Neural cell (in vitro differentiated cells): ENCODE results near the gene UTS2. TPM values are rescaled to one million over a fixed set of nuclear protein-coding genes. Genes with fewer than 3 reads are reported as not detected.

Experiments used
- H2AFZ ChIP-seq: fragments of 200-600, 300-800 bp; sonication (generic), shearing (Covaris generic); 2 replicates; pipeline ENCODE4 v1.6.0; 2014; ENCODE audit warnings: low read depth, mild to moderate bottlenecking, antibody characterized with exemption, low read length, moderate library complexity
- H3F3A ChIP-seq: fragments of 200-600 bp; shearing (Covaris generic); 2 replicates; pipeline ENCODE4 v1.6.1; 2016; ENCODE audit warnings: mild to moderate bottlenecking, moderate library complexity, mixed read lengths, antibody characterized with exemption, low read length; ENCODE audit not compliant: insufficient read depth, poor library complexity, severe bottlenecking
- H3K27ac ChIP-seq: fragments of 200-600, 300-800 bp; sonication (generic), shearing (Covaris generic); 2 replicates; pipeline ENCODE4 v1.5.1; 2014; ENCODE audit warnings: mild to moderate bottlenecking, low read length, moderate library complexity
- H3K27me3 ChIP-seq: fragments of 300-800, 200-600 bp; sonication (generic), shearing (Covaris generic); 2 replicates; pipeline ENCODE4 v1.6.0; 2014; ENCODE audit warnings: mild to moderate bottlenecking, low read depth, low read length, moderate library complexity; ENCODE audit not compliant: insufficient read depth
- H3K36me3 ChIP-seq: fragments of 300-800, 200-600 bp; sonication (generic), shearing (Covaris generic); 2 replicates; pipeline ENCODE4 v1.5.1; 2014; ENCODE audit warnings: mild to moderate bottlenecking, antibody characterized with exemption, low read length, moderate library complexity; ENCODE audit not compliant: insufficient read depth
- H3K4me2 ChIP-seq: fragments of 300-800, 200-600 bp; sonication (generic), shearing (Covaris generic); 2 replicates; pipeline ENCODE4 v1.6.0; 2014; ENCODE audit warnings: mild to moderate bottlenecking, low read length
- H3K4me3 ChIP-seq: fragments of 300-800, 200-600 bp; sonication (generic), shearing (Covaris generic); 2 replicates; pipeline ENCODE4 v1.5.1; 2014; ENCODE audit warnings: mild to moderate bottlenecking, low read length, moderate library complexity
- H3K79me2 ChIP-seq: fragments of 200-600 bp; shearing (Covaris generic); replicated peaks from 2 replicates; pipeline ENCODE4 v1.6.0; 2014; ENCODE audit warnings: mild to moderate bottlenecking, low read length, moderate library complexity; ENCODE audit not compliant: insufficient read depth
- H3K9ac ChIP-seq: fragments of 300-800, 200-600 bp; sonication (generic), shearing (Covaris generic); 2 replicates; pipeline ENCODE4 v1.6.1; 2016; ENCODE audit warnings: mild to moderate bottlenecking, low read length, mixed read lengths
- H3K9me2 ChIP-seq: fragments of 200-600 bp; shearing (Covaris generic); 2 replicates; pipeline ENCODE4 v1.6.1; 2016; ENCODE audit warnings: mild to moderate bottlenecking, low read length, mixed read lengths; ENCODE audit not compliant: insufficient read depth
- H3K9me3 ChIP-seq: fragments of 200-600, 300-800 bp; sonication (generic), shearing (Covaris generic); 2 replicates; pipeline ENCODE4 v1.6.1; 2016; ENCODE audit warnings: mild to moderate bottlenecking, mixed run types, low read length, moderate library complexity, mixed read lengths
- H4K20me1 ChIP-seq: fragments of 200-600 bp; shearing (Covaris generic); 2 replicates; pipeline ENCODE4 v1.6.1; 2016; ENCODE audit warnings: mild to moderate bottlenecking, mixed run types; ENCODE audit not compliant: insufficient read depth
- EP300 ChIP-seq: fragments of 450-650 bp; conservative IDR thresholded peaks from 2 replicates; pipeline ENCODE4 v1.6.1; 2014; ENCODE audit warnings: antibody characterized with exemption, mild to moderate bottlenecking, moderate library complexity; ENCODE audit not compliant: poor library complexity, severe bottlenecking
- EZH2 ChIP-seq: fragments of 200-600, 300-800 bp; shearing (Covaris generic), sonication (generic); IDR thresholded peaks from 2 replicates; pipeline ENCODE4 v1.6.1; 2014; ENCODE audit warnings: antibody characterized with exemption, low read length, borderline replicate concordance, mild to moderate bottlenecking; ENCODE audit not compliant: insufficient read depth, poor library complexity, severe bottlenecking
- MXI1 ChIP-seq: fragments of 450-650 bp; conservative IDR thresholded peaks from 2 replicates; pipeline ENCODE4 v1.6.1; 2014; ENCODE audit warnings: antibody characterized with exemption, mild to moderate bottlenecking; ENCODE audit not compliant: poor library complexity, severe bottlenecking
- POLR2AphosphoS5 ChIP-seq: IDR thresholded peaks from 2 replicates; pipeline ENCODE4 v1.6.1; 2012
- RAD21 ChIP-seq: fragments of 450-650 bp; conservative IDR thresholded peaks from 2 replicates; pipeline ENCODE4 v1.6.1; 2014; ENCODE audit warnings: antibody characterized with exemption, mild to moderate bottlenecking, moderate library complexity
- SMC3 ChIP-seq: fragments of 450-650 bp; conservative IDR thresholded peaks from 2 replicates; pipeline ENCODE4 v1.6.1; 2014; ENCODE audit warnings: antibody characterized with exemption, mild to moderate bottlenecking, moderate library complexity; ENCODE audit not compliant: poor library complexity
- TAF1 ChIP-seq: IDR thresholded peaks from 2 replicates; pipeline ENCODE4 v1.6.1; 2012; ENCODE audit warnings: low read depth
- polyA plus RNA-seq: library from polyadenylated mRNA; depleted of rRNA; stranded (reverse); fragments of >200 nt; gene quantifications from 2 replicates; pipeline ENCODE4 v1.2.3, GENCODE V29; 2014
- TF ChIP-seq, protein P1 (sequence below): IDR thresholded peaks from 2 replicates; pipeline ENCODE4 v1.6.1; 2012; ENCODE audit warnings: borderline replicate concordance
- TF ChIP-seq, protein P2 (sequence below): fragments of 450-650 bp; IDR thresholded peaks from 2 replicates; pipeline ENCODE4 v1.5.1; 2014; ENCODE audit warnings: antibody characterized with exemption, mild to moderate bottlenecking, moderate library complexity; ENCODE audit not compliant: poor library complexity, severe bottlenecking

Gene UTS2
- polyA plus RNA-seq, 1 donor from 2014 or later = 2.4 TPM

DNA sequence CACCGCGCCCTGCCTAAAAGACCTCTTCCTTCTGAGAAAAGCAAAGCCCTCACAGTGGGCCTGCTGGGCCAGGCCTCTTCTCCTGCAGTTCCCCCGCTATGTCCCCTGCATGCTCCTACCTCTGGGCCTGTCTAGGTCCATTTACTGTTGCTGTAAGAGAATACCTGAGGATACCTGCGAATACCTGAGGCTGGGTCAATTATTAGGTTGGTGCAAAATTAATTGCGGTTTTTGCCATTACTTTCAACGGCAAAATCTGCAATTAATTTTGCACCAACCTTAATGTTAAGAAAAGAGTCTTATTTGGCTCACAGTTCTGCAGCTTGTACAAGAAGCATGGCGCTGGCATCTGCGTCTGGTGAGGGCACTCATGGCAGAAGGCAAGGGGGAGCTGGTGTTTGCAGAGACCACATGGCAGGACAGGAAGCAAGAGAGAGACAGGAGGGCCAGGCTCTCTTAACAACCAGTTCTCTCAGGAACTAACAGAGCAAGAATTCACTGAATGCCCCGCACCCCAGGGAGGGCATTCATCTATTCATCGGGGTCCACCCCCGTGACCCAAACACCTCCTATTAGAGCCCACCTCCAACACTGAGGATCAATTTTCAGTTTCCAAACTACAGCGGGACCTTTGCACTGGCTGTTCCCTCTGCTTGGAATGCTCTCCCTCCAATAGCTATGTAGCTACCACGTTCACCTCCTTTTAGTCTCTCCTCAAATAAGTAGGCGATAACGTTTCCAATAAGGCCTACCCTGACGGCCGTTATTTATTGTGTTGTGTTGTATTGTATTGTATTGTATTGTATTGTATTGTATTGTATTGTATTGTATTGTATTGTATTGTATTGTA lies 9.6 kb upstream of the UTS2 start:
- H2AFZ ChIP-seq = no peak overlapping the region
- H3K4me2 ChIP-seq = no peak overlapping the region
- H3K27me3 ChIP-seq = no peaks in the 10 kb centered on the region
- no peak overlapping the region for H3K27ac ChIP-seq
- H3K9me2 ChIP-seq = no peaks in the 10 kb centered on the region
- H3K79me2 ChIP-seq = no peaks in the 10 kb centered on the region
- TF ChIP-seq, protein P1, sequence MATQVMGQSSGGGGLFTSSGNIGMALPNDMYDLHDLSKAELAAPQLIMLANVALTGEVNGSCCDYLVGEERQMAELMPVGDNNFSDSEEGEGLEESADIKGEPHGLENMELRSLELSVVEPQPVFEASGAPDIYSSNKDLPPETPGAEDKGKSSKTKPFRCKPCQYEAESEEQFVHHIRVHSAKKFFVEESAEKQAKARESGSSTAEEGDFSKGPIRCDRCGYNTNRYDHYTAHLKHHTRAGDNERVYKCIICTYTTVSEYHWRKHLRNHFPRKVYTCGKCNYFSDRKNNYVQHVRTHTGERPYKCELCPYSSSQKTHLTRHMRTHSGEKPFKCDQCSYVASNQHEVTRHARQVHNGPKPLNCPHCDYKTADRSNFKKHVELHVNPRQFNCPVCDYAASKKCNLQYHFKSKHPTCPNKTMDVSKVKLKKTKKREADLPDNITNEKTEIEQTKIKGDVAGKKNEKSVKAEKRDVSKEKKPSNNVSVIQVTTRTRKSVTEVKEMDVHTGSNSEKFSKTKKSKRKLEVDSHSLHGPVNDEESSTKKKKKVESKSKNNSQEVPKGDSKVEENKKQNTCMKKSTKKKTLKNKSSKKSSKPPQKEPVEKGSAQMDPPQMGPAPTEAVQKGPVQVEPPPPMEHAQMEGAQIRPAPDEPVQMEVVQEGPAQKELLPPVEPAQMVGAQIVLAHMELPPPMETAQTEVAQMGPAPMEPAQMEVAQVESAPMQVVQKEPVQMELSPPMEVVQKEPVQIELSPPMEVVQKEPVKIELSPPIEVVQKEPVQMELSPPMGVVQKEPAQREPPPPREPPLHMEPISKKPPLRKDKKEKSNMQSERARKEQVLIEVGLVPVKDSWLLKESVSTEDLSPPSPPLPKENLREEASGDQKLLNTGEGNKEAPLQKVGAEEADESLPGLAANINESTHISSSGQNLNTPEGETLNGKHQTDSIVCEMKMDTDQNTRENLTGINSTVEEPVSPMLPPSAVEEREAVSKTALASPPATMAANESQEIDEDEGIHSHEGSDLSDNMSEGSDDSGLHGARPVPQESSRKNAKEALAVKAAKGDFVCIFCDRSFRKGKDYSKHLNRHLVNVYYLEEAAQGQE = no peak
- TF ChIP-seq, protein P2, sequence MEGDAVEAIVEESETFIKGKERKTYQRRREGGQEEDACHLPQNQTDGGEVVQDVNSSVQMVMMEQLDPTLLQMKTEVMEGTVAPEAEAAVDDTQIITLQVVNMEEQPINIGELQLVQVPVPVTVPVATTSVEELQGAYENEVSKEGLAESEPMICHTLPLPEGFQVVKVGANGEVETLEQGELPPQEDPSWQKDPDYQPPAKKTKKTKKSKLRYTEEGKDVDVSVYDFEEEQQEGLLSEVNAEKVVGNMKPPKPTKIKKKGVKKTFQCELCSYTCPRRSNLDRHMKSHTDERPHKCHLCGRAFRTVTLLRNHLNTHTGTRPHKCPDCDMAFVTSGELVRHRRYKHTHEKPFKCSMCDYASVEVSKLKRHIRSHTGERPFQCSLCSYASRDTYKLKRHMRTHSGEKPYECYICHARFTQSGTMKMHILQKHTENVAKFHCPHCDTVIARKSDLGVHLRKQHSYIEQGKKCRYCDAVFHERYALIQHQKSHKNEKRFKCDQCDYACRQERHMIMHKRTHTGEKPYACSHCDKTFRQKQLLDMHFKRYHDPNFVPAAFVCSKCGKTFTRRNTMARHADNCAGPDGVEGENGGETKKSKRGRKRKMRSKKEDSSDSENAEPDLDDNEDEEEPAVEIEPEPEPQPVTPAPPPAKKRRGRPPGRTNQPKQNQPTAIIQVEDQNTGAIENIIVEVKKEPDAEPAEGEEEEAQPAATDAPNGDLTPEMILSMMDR = no peak
- TF ChIP-seq EZH2 = no peak
- TF ChIP-seq EP300 = no peak
- no peak for TF ChIP-seq SMC3
- TF ChIP-seq MXI1 = no peak
- H3K36me3 ChIP-seq = no peaks in the 10 kb centered on the region
- no peaks in the 10 kb centered on the region for H3K9me3 ChIP-seq
- H3F3A ChIP-seq = no peaks in the 10 kb centered on the region
- H4K20me1 ChIP-seq = no peaks in the 10 kb centered on the region
- H3K9ac ChIP-seq = no peak overlapping the region
- no peak overlapping the region for H3K4me3 ChIP-seq

DNA sequence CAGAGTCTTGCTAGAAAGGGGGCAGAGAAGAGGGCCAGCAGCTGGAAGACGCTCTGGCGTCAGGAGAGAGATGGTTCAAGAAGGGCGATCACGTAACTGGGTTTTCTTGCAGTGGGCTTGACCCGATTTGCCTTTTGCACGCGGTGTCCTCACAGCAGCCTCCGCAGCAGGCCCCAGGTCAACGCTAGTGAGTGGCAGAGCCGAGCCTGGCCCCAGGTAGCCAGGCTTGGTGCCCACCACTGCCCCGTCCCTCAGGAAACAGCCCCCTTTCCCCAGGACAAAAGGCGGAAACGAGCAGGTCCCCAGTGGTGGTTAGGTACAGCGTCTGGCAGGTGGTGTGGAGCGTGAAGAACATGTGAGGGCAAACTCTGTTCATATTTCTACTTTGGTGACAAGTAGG lies 8.6 kb upstream of the UTS2 start:
- no peak for TF ChIP-seq TAF1
- no peak for TF ChIP-seq EP300
- TF ChIP-seq, protein P2 = no peak
- no peak for TF ChIP-seq MXI1
- TF ChIP-seq, protein P1 = no peak
- TF ChIP-seq RAD21 = no peak
- TF ChIP-seq POLR2AphosphoS5 = no peak
- no peak for TF ChIP-seq EZH2
- TF ChIP-seq SMC3 = no peak
- Histone ChIP-seq H2AFZ (no peak overlapping the region), H3K4me2 (no peak overlapping the region), H3K79me2 (no peaks in the 10 kb centered on the region), H3K36me3 (no peaks in the 10 kb centered on the region), H3K9me2 (no peaks in the 10 kb centered on the region), H3K4me3 (no peak overlapping the region), H3K9me3 (no peaks in the 10 kb centered on the region), H3K27ac (no peak overlapping the region), H4K20me1 (no peaks in the 10 kb centered on the region), H3K27me3 (no peaks in the 10 kb centered on the region), H3K9ac (no peak overlapping the region), H3F3A (no peaks in the 10 kb centered on the region)
